HepG2 (cell line): ENCODE results near the gene PROX2. TPM values are rescaled to one million over a fixed set of nuclear protein-coding genes. Genes with fewer than 3 reads are reported as not detected.

Source experiments
- ATM ChIP-seq: fragments of 450-650 bp; IDR thresholded peaks from 2 replicates; pipeline ENCODE4 v1.7.1; 2017; ENCODE audit warnings: mild to moderate bottlenecking, borderline replicate concordance
- CTCF ChIP-seq: sonication (generic); formaldehyde crosslinking; IDR thresholded peaks from 2 replicates; pipeline ENCODE4 v1.5.0; 2020; ENCODE audit warnings: mild to moderate bottlenecking, missing genetic modification reagents, moderate library complexity
- DMAP1 ChIP-seq: IDR thresholded peaks from 2 replicates; pipeline ENCODE4 v1.6.1; 2016
- HMGXB4 ChIP-seq, 2 experiments: sonication (generic) in 1 of 2; formaldehyde crosslinking in 1 of 2; IDR thresholded peaks; 2 replicates each; pipeline versions ENCODE4 v1.4.0 to v1.6.1; 2018 to 2020; ENCODE audit warnings: missing genetic modification reagents in 2 of 2, borderline replicate concordance in 1 of 2, low read depth in 1 of 2, mild to moderate bottlenecking in 1 of 2, missing biosample characterization in 1 of 2
- HNF4A ChIP-seq: sonication (generic); formaldehyde crosslinking; IDR thresholded peaks from 2 replicates; pipeline ENCODE4 v1.4.0; 2020; ENCODE audit warnings: missing genetic modification reagents
- JUND ChIP-seq: sonication (generic); formaldehyde crosslinking; IDR thresholded peaks from 2 replicates; pipeline ENCODE4 v1.8.0; 2022; ENCODE audit warnings: mild to moderate bottlenecking, missing genetic modification reagents
- KDM5B ChIP-seq: sonication (generic); formaldehyde crosslinking; IDR thresholded peaks from 2 replicates; pipeline ENCODE4 v1.4.0; 2020; ENCODE audit warnings: missing genetic modification reagents, mild to moderate bottlenecking, borderline replicate concordance
- MEIS1 ChIP-seq: sonication (generic); formaldehyde crosslinking; IDR thresholded peaks from 2 replicates; pipeline ENCODE4 v1.9.0; 2021; ENCODE audit warnings: mild to moderate bottlenecking, missing genetic modification reagents, moderate library complexity, borderline replicate concordance
- NR1H2 ChIP-seq: sonication (generic); formaldehyde crosslinking; IDR thresholded peaks from 2 replicates; pipeline ENCODE4 v1.8.1; 2022; ENCODE audit warnings: low read depth, missing genetic modification reagents, borderline replicate concordance
- POGZ ChIP-seq: sonication (generic); formaldehyde crosslinking; IDR thresholded peaks from 2 replicates; pipeline ENCODE4 v1.4.0; 2020; ENCODE audit warnings: mild to moderate bottlenecking, missing genetic modification reagents
- SP1 ChIP-seq, 2 experiments: fragments of 450-650 bp in 1 of 2; sonication (generic) in 1 of 2; formaldehyde crosslinking in 1 of 2; IDR thresholded peaks; 2 replicates each; pipeline versions ENCODE4 v1.4.0 to v1.6.1; 2016 to 2020; ENCODE audit warnings: missing genetic modification reagents in 1 of 2
- ZNF350 ChIP-seq: sonication (generic); formaldehyde crosslinking; IDR thresholded peaks from 2 replicates; pipeline ENCODE4 v1.4.0; 2020; ENCODE audit warnings: mild to moderate bottlenecking, low read depth, missing genetic modification reagents, borderline replicate concordance
- ZNF451 ChIP-seq: sonication (generic); formaldehyde crosslinking; IDR thresholded peaks from 2 replicates; pipeline ENCODE4 v1.5.0; 2020; ENCODE audit warnings: mild to moderate bottlenecking, missing genetic modification reagents
- ZNF468 ChIP-seq: sonication (generic); formaldehyde crosslinking; IDR thresholded peaks from 2 replicates; pipeline ENCODE4 v1.8.0; 2022; ENCODE audit warnings: mild to moderate bottlenecking, moderate library complexity, missing genetic modification reagents
- ZNF556 ChIP-seq: sonication (generic); formaldehyde crosslinking; IDR thresholded peaks from 2 replicates; pipeline ENCODE4 v1.4.0; 2020; ENCODE audit warnings: mild to moderate bottlenecking, missing genetic modification reagents, borderline replicate concordance
- ZNF605 ChIP-seq: sonication (generic); formaldehyde crosslinking; IDR thresholded peaks from 2 replicates; pipeline ENCODE4 v1.8.0; 2022; ENCODE audit warnings: mild to moderate bottlenecking, missing genetic modification reagents
- polyA plus RNA-seq, 8 experiments: library from polyadenylated mRNA; depleted of rRNA in 3 of 8; stranded (reverse) in 7 of 8; unstranded in 1 of 8; fragments of >200 nt; fragmentation: Illumina TruSeq in 4 of 8; extraction: Trizol in 4 of 8; gene quantifications; 2 replicates each; pipeline versions ENCODE4 v1.2.1 to v1.2.3, GENCODE V29; 2011 to 2016; ENCODE audit warnings: low read depth in 4 of 8, missing spikeins in 1 of 8, mixed read lengths in 1 of 8; ENCODE audit not compliant: insufficient read depth in 1 of 8
- total RNA-seq, 5 experiments: library from RNA; depleted of rRNA; stranded (reverse); fragments of >200 nt; fragmentation: Illumina TruSeq; extraction: Trizol; gene quantifications; 2 replicates each; pipeline ENCODE4 v1.2.3, GENCODE V29; 2016; ENCODE audit warnings: low read depth in 1 of 5
- TF ChIP-seq, protein P1 (sequence below): sonication (generic); formaldehyde crosslinking; conservative IDR thresholded peaks from 2 replicates; pipeline ENCODE4 v1.8.0; 2022; ENCODE audit warnings: mild to moderate bottlenecking, moderate library complexity, missing genetic modification reagents
- TF ChIP-seq, protein P2 (sequence below): sonication (generic); formaldehyde crosslinking; IDR thresholded peaks from 2 replicates; pipeline ENCODE4 v1.4.0; 2020; ENCODE audit warnings: missing genetic modification reagents
- TF ChIP-seq, protein P3 (sequence below): sonication (generic); formaldehyde crosslinking; IDR thresholded peaks from 2 replicates; pipeline ENCODE4 v1.5.0; 2020; ENCODE audit warnings: missing genetic modification reagents

PROX2 gene
- total and polyA plus RNA-seq, 2 of the 13 experiments (the other 11 are each of a cell fraction or from before 2014, with no cell fraction given): not detected

- TF ChIP-seq, protein P1, sequence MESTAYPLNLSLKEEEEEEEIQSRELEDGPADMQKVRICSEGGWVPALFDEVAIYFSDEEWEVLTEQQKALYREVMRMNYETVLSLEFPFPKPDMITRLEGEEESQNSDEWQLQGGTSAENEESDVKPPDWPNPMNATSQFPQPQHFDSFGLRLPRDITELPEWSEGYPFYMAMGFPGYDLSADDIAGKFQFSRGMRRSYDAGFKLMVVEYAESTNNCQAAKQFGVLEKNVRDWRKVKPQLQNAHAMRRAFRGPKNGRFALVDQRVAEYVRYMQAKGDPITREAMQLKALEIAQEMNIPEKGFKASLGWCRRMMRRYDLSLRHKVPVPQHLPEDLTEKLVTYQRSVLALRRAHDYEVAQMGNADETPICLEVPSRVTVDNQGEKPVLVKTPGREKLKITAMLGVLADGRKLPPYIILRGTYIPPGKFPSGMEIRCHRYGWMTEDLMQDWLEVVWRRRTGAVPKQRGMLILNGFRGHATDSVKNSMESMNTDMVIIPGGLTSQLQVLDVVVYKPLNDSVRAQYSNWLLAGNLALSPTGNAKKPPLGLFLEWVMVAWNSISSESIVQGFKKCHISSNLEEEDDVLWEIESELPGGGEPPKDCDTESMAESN: peak; percentile 56; the same call in 1 of the 2 replicates
- TF ChIP-seq DMAP1 (CRISPR knock-in tag): peak; percentile 58; the same call in 1 of the 2 replicates
- TF ChIP-seq MEIS1: no peak
- TF ChIP-seq HMGXB4 (CRISPR knock-in tag; IDR thresholded peaks at IDR 0.05; ENCODE audit: borderline replicate concordance in 1 of 2, low read depth in 1 of 2): no peak; a peak in 1 of 4 replicates
- TF ChIP-seq ZNF468 (CRISPR knock-in tag): 0 out of 2 replicates have a peak, but pooled peaks have one; percentile 15
- 0 out of 2 replicates have a peak, but pooled peaks have one; percentile 20 for TF ChIP-seq NR1H2
- no peak for TF ChIP-seq ATM
- TF ChIP-seq CTCF (CRISPR knock-in tag): peak; percentile 25; the same call in 1 of the 2 replicates
- peak; percentile 36; the same call in 1 of the 2 replicates for TF ChIP-seq ZNF556
- no peak for TF ChIP-seq HNF4A (CRISPR knock-in tag)
- TF ChIP-seq, protein P2, sequence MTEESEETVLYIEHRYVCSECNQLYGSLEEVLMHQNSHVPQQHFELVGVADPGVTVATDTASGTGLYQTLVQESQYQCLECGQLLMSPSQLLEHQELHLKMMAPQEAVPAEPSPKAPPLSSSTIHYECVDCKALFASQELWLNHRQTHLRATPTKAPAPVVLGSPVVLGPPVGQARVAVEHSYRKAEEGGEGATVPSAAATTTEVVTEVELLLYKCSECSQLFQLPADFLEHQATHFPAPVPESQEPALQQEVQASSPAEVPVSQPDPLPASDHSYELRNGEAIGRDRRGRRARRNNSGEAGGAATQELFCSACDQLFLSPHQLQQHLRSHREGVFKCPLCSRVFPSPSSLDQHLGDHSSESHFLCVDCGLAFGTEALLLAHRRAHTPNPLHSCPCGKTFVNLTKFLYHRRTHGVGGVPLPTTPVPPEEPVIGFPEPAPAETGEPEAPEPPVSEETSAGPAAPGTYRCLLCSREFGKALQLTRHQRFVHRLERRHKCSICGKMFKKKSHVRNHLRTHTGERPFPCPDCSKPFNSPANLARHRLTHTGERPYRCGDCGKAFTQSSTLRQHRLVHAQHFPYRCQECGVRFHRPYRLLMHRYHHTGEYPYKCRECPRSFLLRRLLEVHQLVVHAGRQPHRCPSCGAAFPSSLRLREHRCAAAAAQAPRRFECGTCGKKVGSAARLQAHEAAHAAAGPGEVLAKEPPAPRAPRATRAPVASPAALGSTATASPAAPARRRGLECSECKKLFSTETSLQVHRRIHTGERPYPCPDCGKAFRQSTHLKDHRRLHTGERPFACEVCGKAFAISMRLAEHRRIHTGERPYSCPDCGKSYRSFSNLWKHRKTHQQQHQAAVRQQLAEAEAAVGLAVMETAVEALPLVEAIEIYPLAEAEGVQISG: peak; percentile 65
- peak; percentile 64 for TF ChIP-seq JUND (CRISPR knock-in tag)
- 0 out of 2 replicates have a peak, but pooled peaks have one; percentile 28 for TF ChIP-seq ZNF451 (CRISPR knock-in tag)
- TF ChIP-seq KDM5B (CRISPR knock-in tag): peak; percentile 45; the same call in 1 of the 2 replicates
- no peak for TF ChIP-seq SP1 (IDR thresholded peaks at IDR 0.05)
- TF ChIP-seq SP1 (CRISPR knock-in tag; IDR thresholded peaks at IDR 0.05): no peak
- 0 out of 2 replicates have a peak, but pooled peaks have one; percentile 42 for TF ChIP-seq POGZ (CRISPR knock-in tag)
- TF ChIP-seq, protein P3, sequence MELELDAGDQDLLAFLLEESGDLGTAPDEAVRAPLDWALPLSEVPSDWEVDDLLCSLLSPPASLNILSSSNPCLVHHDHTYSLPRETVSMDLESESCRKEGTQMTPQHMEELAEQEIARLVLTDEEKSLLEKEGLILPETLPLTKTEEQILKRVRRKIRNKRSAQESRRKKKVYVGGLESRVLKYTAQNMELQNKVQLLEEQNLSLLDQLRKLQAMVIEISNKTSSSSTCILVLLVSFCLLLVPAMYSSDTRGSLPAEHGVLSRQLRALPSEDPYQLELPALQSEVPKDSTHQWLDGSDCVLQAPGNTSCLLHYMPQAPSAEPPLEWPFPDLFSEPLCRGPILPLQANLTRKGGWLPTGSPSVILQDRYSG (CRISPR knock-in tag): no peak
- TF ChIP-seq ZNF605: peak; percentile 15; the same call in 1 of the 2 replicates
- TF ChIP-seq ZNF350 (CRISPR knock-in tag): peak; percentile 46; the same call in 1 of the 2 replicates
These were observed 46.9 kb upstream of the PROX2 start, which contains the start of gene RPS6KL1 (continued) for GRCh38 chr14:74922752-74923401.
